Tibial nerve (tissue), 4 donors: ENCODE results near the gene GRAMD4. TPM values are rescaled to one million over a fixed set of nuclear protein-coding genes. Genes with fewer than 3 reads are reported as not detected.
"Not testable (repeated sequence)": the region's sequence is repeated elsewhere in the genome, so short reads cannot be mapped to it uniquely, and the experiment has no call there.

Experiments used
- DNase-seq, 2 donors: peaks; one replicate each; pipeline ENCODE4 v3.0.0-alpha.2; 2019; ENCODE audit warnings: low spot score in 2 of 2
- H3K27ac ChIP-seq, 4 donors: fragments of 200-600 bp; sonication (generic) in 3 of 4; one replicate each; pipeline ENCODE4 v1.5.1; 2017 to 2019; ENCODE audit warnings: mild to moderate bottlenecking in 1 of 4
- H3K27me3 ChIP-seq, 2 donors: fragments of 200-600 bp; sonication (generic) in 1 of 2; one replicate each; pipeline versions ENCODE4 v1.5.1 to v1.6.0; 2017 to 2019
- H3K36me3 ChIP-seq, 3 donors: fragments of 200-600 bp; sonication (generic); one replicate each; pipeline ENCODE4 v1.5.1; 2018 to 2019
- H3K4me1 ChIP-seq, 4 donors: fragments of 200-600 bp; sonication (generic) in 3 of 4; one replicate each; pipeline ENCODE4 v1.5.1; 2017 to 2019
- H3K4me3 ChIP-seq, 4 donors: fragments of 200-600 bp; sonication (generic) in 3 of 4; one replicate each; pipeline ENCODE4 v1.5.1; 2017 to 2019; ENCODE audit warnings: mild to moderate bottlenecking in 1 of 4, moderate library complexity in 1 of 4
- H3K9me3 ChIP-seq, 4 donors: fragments of 200-600 bp; sonication (generic) in 3 of 4; one replicate each; pipeline ENCODE4 v1.5.1; 2017 to 2019
- EP300 ChIP-seq, 2 donors: sonication (generic); formaldehyde crosslinking; IDR thresholded peaks; one replicate each; pipeline ENCODE4 v1.6.1; 2017; ENCODE audit warnings: antibody characterized with exemption in 2 of 2, mild to moderate bottlenecking in 1 of 2
- POLR2A ChIP-seq, 2 donors: fragments of 450-650 bp; IDR thresholded peaks; one replicate each; pipeline ENCODE4 v1.6.1; 2017; ENCODE audit warnings: antibody characterized with exemption in 2 of 2, mild to moderate bottlenecking in 2 of 2, moderate library complexity in 2 of 2
- WGBS, 2 donors: methylation state at CpG; one replicate each; pipeline ENCODE4 v1.1.5; 2018; 5-methylcytosine and 5-hydroxymethylcytosine counted together
- total RNA-seq, 4 donors: library from RNA; depleted of rRNA; stranded (reverse); fragments of >200 nt; gene quantifications; one replicate each; pipeline ENCODE4 v1.1.0, GENCODE V29; 2016
- TF ChIP-seq, protein P1 (sequence below), 5 experiments: fragments of 200-600 bp in 3 of 5; fragments of 450-650 bp in 2 of 5; sonication (generic) in 3 of 5; IDR thresholded peaks; one replicate each; pipeline ENCODE4 v1.5.1; 2016 to 2019; ENCODE audit warnings: antibody characterized with exemption in 5 of 5, mild to moderate bottlenecking in 3 of 5, moderate library complexity in 2 of 5

Gene GRAMD4
- total RNA-seq, 4 donors from 2014 or later: 18.2 to 299 (median 54.3) TPM

DNA sequence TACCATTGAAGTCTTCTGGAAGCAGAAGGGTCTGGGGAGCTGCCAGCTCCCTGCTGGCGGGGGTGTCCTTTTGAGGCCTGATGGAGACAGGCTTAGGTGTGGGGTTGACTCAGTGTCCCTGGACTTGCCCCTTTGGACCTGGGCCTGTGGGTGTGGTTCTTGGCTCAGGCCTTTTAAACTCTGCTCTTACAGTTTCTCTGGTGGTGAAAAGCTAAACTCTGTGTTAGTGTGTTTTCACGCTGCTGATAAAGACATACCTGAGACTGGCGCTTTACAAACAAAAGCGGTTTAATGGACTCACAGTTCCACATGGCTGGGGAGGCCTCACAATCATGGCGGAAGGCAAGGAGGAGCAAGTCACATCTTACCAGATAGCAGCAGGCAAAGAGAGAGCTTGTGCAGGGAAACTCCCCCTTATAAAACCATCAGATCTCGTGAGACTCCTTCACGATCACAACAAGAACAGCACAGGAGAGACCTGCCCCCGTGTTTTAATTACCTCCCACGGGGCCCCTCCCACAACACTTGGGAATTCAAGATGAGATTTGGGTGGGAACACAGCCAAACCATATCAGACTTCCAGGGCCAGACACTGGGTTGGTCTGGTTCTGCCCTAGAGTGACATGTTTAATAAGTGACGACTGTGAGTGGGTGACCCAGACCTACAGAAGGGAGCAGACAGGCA, 26.5 kb downstream of the GRAMD4 start:
- Histone ChIP-seq H3K27me3 (no peaks in the 10 kb centered on the region), H3K4me3 (no peak overlapping the region), H3K36me3 (peaks cover 0 to 3% (median 0%) of the 10 kb centered on the region in 3 donors), H3K27ac (no peak overlapping the region), H3K4me1 (peaks cover 0 to 48% (median 10%) of the 10 kb centered on the region in 4 donors), H3K9me3 (no peaks in the 10 kb centered on the region)
- DNase-seq: no peak
- no peak for TF ChIP-seq POLR2A (IDR thresholded peaks at IDR 0.05)
- no peak for TF ChIP-seq EP300 (IDR thresholded peaks at IDR 0.05)
- TF ChIP-seq, protein P1, sequence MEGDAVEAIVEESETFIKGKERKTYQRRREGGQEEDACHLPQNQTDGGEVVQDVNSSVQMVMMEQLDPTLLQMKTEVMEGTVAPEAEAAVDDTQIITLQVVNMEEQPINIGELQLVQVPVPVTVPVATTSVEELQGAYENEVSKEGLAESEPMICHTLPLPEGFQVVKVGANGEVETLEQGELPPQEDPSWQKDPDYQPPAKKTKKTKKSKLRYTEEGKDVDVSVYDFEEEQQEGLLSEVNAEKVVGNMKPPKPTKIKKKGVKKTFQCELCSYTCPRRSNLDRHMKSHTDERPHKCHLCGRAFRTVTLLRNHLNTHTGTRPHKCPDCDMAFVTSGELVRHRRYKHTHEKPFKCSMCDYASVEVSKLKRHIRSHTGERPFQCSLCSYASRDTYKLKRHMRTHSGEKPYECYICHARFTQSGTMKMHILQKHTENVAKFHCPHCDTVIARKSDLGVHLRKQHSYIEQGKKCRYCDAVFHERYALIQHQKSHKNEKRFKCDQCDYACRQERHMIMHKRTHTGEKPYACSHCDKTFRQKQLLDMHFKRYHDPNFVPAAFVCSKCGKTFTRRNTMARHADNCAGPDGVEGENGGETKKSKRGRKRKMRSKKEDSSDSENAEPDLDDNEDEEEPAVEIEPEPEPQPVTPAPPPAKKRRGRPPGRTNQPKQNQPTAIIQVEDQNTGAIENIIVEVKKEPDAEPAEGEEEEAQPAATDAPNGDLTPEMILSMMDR (IDR thresholded peaks at IDR 0.05): no peak
- 79 to 88% methylated on average over 10 of the region's 10 CpGs for WGBS, 2 donors

DNA sequence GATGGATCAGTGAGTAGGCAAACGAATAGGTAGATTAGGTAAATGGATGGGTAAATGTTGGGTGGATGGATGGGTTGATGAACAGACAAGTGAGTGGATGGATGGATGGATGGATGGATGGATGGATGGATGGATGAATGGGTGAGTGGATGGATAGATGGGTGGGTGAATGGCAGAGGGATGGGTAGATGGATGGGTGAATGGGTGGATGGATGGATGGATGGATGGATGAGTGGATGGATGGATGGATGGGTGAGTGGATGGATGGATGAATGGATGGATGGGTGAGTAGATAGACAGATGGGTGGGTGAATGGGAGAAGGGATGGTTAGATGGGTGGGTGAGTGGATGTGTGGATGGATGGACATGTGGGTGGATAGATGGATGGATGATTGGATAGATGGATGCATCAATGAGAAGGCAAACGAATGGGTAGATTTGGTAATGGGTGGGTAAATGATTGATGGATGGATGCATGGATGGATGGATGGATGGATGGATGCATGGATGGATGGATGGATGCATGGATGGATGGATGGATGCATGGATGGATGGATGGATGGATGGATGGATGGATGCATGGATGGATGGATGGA, 28.1 kb downstream of the GRAMD4 start:
- H3K36me3 ChIP-seq, H3K27me3 ChIP-seq, H3K9me3 ChIP-seq, H3K27ac ChIP-seq, DNase-seq, H3K4me3 ChIP-seq: not testable (repeated sequence)
- peaks cover 0 to 53% (median 22%) of the 10 kb centered on the region in 4 donors for H3K4me1 ChIP-seq
- WGBS, 2 donors: 87 to 97% methylated on average over 2 of the region's 2 CpGs

DNA sequence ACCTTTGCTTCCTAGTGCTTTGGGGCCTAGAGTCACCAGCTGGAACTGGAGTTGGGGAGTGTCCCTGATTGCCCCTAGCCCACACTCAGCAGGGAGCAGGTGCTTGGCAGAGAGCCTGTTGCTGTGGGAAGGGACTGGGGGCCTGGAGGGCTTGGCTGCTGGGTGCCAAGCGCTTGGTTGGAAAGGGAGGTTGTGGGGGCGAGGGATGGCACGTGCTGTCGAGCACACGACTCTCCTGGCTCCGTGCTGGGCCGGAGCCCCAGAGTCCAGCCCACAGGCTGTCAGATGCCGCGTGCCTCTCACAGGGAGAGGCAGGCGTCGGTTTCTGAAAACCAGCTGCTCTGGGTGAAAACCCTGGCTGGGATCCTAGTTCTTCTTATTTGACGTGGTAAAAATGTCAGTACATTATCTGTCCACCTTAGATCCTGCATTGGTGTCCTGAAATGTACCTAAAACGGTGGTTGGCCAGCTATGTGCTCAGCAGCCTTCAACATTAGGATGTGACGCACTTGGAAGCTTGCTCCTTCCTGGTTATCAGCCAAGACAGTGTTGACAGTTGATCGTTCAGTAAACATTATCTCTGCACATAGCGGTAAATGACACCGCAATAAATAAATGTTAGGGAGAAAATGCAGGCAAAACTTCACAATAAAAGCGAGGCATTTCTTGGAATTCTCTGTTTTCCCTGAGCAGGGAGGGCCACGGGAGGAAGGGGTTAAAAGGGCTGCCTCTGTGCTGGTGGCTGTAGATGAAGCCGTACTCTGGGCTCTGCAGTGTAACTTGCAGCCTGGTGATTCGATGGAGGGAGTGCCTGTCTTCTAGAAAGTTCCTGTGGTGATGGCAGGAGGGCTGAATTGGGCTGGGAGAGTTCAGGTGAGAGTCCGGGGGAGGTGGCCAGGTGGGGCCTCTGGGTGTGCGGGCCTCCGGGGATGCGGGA, 29.2 kb downstream of the GRAMD4 start:
- Histone ChIP-seq H3K36me3 (peaks cover 0 to 3% (median 0%) of the 10 kb centered on the region in 3 donors), H3K27me3 (no peaks in the 10 kb centered on the region), H3K27ac (peak overlapping the region in 3 of 4 donors; percentile 2 to 64 (median 34)), H3K4me1 (peaks cover 0 to 59% (median 25%) of the 10 kb centered on the region in 4 donors), H3K9me3 (no peaks in the 10 kb centered on the region), H3K4me3 (no peak overlapping the region)
- no peak for DNase-seq
- 42 to 47% methylated on average over 25 of the region's 25 CpGs for WGBS, 2 donors
- TF ChIP-seq, protein P1 (IDR thresholded peaks at IDR 0.05): no peak
- peak in 1 of 2 donors; percentile 48 for TF ChIP-seq EP300 (IDR thresholded peaks at IDR 0.05)

DNA sequence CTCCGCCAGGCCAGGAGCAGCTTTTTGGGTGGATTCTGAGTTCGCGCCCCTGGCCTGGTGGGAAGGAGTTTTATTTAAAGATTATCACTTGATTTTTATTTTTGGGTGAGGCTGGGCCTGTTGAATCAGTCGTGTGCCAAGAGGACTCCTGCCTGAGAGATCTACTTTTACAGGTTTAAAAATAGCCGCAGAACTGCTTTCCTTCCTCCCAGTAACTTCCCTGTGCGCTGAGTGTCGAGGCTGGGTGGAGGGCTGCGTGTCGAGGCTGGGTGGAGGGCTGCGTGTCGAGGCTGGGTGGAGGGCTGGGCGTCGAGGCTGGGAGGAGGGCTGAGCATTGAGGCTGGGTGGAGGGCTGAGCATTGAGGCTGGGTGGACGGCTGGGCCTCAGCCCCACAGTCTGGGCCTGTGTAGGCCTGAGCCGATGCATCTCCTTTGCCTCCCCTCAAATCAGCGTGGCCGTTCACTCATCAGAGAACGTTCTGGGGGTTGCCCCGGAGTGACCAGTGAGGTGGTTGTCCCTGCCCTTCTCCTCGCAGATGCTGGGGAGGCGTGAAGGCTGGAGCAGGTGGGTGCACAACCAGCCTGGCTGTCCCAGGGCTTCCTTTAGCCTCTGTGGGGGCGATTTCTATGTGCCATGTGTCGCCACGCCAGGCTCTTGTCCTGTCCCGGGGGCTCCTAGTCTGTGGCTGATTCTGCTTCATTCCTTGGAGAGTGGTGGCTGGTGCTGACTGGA, 30.1 kb downstream of the GRAMD4 start:
- H3K27ac ChIP-seq: peak overlapping the region in 2 of 4 donors; percentile 34 to 64
- H3K27me3 ChIP-seq: no peaks in the 10 kb centered on the region
- 66 to 72% methylated on average over 19 to 23 of the region's 25 CpGs for WGBS, 2 donors
- peaks cover 0 to 59% (median 25%) of the 10 kb centered on the region in 4 donors for H3K4me1 ChIP-seq
- TF ChIP-seq, protein P1 (IDR thresholded peaks at IDR 0.05): no peak
- TF ChIP-seq POLR2A (IDR thresholded peaks at IDR 0.05): no peak
- no peak for TF ChIP-seq EP300 (IDR thresholded peaks at IDR 0.05)
- DNase-seq: no peak
- peaks cover 0 to 3% (median 0%) of the 10 kb centered on the region in 3 donors for H3K36me3 ChIP-seq
- no peak overlapping the region for H3K4me3 ChIP-seq
- H3K9me3 ChIP-seq: no peaks in the 10 kb centered on the region

DNA sequence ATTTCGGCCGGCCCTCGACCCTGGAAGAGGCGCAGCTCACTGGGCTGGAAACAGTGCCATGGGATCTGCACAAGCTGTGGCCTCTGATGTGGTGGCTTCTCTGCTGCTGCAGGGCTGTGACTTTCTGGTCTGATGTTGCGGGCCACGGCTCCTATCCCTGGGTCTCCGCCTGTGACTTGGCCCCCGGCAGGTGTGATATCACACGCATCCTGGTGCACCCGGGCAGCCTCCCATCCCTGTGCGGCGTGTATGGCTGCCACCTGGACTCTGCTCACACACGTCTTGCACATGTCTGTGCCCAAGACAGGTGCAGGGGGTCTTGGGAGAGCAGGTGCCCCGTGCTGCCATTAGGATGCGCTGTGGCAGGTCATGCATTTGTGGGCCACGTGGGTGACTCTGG, 31.1 kb downstream of the GRAMD4 start:
- 95 to 96% methylated on average over 10 to 14 of the region's 16 CpGs for WGBS, 2 donors

More for the DNA sequence above, 31.1 kb downstream of the GRAMD4 start:
- TF ChIP-seq EP300 (IDR thresholded peaks at IDR 0.05) (no peak), POLR2A (IDR thresholded peaks at IDR 0.05) (no peak)
- TF ChIP-seq, protein P1 (IDR thresholded peaks at IDR 0.05): no peak
- H3K4me3 ChIP-seq: no peak overlapping the region
- no peak for DNase-seq
- peaks cover 0 to 3% (median 0%) of the 10 kb centered on the region in 3 donors for H3K36me3 ChIP-seq
- H3K9me3 ChIP-seq: no peaks in the 10 kb centered on the region
- peak overlapping the region in 1 of 4 donors; percentile 34 for H3K27ac ChIP-seq
- no peaks in the 10 kb centered on the region for H3K27me3 ChIP-seq
- peaks cover 0 to 57% (median 25%) of the 10 kb centered on the region in 4 donors for H3K4me1 ChIP-seq
